ENCODE measurements around the gene CNTNAP5. TPM values are rescaled to one million over a fixed set of nuclear protein-coding genes. Genes with fewer than 3 reads are reported as not detected.

Gene CNTNAP5
- polyA plus RNA-seq, 4 donors = 0.03 to 0.12 TPM; not detected in 2

DNA sequence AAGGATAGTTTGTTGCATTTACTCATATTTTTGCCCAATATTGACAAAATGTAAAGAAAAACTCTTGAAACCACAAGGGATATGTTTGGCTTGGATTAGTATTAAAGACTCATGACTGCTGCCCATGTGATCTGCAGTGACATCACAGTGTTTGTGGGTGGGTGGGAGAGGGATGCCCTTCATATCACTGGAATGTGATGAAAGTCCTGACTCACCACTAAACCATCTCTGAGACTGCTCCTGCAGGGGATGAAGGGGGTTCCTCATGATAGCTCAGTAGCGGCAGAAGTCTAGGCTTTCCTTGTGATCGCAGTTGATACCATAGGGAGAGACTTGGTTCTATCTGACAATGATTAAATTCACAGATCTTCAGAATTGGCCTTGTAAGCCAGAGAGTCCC lies 451.2 kb downstream of the CNTNAP5 start:
- Histone ChIP-seq H3K36me3 (ENCODE audit: control insufficient read depth in 3 of 3, insufficient read depth in 2 of 3, low read depth in 1 of 3, low read length in 3 of 3) (no peaks in the 10 kb centered on the region), H3K4me1 (ENCODE audit: control insufficient read depth in 3 of 3, insufficient read depth in 2 of 3, low read depth in 1 of 3, low read length in 2 of 3) (no peaks in the 10 kb centered on the region), H3K27me3 (ENCODE audit: control insufficient read depth in 3 of 3, insufficient read depth in 3 of 3, low read length in 3 of 3) (no peaks in the 10 kb centered on the region), H3K4me3 (ENCODE audit: low read depth in 1 of 3, low read length in 3 of 3) (no peak overlapping the region), H3K27ac (ENCODE audit: low read depth in 1 of 3, low read length in 2 of 3) (no peak overlapping the region), H3K9me3 (ENCODE audit: control insufficient read depth in 2 of 2, insufficient read depth in 1 of 2, low read depth in 1 of 2, low read length in 1 of 2) (no peaks in the 10 kb centered on the region)
- DNase-seq = no peak
- FAIRE-seq = no peak
- 73 to 92% (median 82%) methylated on average over 2 of the region's 2 CpGs for WGBS, 3 donors

- Histone ChIP-seq H3K27ac (ENCODE audit: low read depth in 1 of 3, low read length in 2 of 3) (no peak overlapping the region), H3K4me3 (ENCODE audit: low read depth in 1 of 3, low read length in 3 of 3) (no peak overlapping the region), H3K36me3 (ENCODE audit: control insufficient read depth in 3 of 3, insufficient read depth in 2 of 3, low read depth in 1 of 3, low read length in 3 of 3) (no peaks in the 10 kb centered on the region), H3K9me3 (ENCODE audit: control insufficient read depth in 2 of 2, insufficient read depth in 1 of 2, low read depth in 1 of 2, low read length in 1 of 2) (no peaks in the 10 kb centered on the region), H3K27me3 (ENCODE audit: control insufficient read depth in 3 of 3, insufficient read depth in 3 of 3, low read length in 3 of 3) (no peaks in the 10 kb centered on the region), H3K4me1 (ENCODE audit: control insufficient read depth in 3 of 3, insufficient read depth in 2 of 3, low read depth in 1 of 3, low read length in 2 of 3) (no peaks in the 10 kb centered on the region)
- no peak for DNase-seq
- no peak for FAIRE-seq
- WGBS, 3 donors = 78 to 88% (median 86%) methylated on average over 6 of the region's 6 CpGs
These were observed 453.7 kb downstream of the CNTNAP5 start for GRCh38 chr2:124478761-124479160.

DNA sequence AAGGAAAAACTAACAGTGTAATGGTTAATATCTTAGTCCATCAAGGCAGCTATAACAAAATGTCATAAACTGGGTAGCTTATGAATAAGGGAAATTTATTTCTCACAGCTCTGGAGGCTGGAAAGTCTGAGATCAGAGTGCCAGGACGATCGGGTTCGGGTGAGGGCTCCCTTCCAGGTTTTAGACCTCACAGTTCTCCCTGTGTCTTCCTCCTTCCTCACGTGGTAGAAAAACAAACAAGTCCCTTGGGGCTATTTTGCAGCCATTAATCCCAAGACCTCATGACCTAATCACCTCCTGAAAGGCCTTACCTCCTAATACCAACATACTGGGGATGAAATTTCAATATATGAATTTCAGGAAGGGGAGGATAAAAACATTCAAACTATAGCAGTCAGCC lies 455.9 kb downstream of the CNTNAP5 start:
- DNase-seq (no peak), FAIRE-seq (no peak)
- no peaks in the 10 kb centered on the region for H3K27me3 ChIP-seq (ENCODE audit: control insufficient read depth in 3 of 3, insufficient read depth in 3 of 3, low read length in 3 of 3)
- no peaks in the 10 kb centered on the region for H3K36me3 ChIP-seq (ENCODE audit: control insufficient read depth in 3 of 3, insufficient read depth in 2 of 3, low read depth in 1 of 3, low read length in 3 of 3)
- 23 to 37% (median 32%) methylated on average over 4 of the region's 4 CpGs for WGBS, 3 donors
- no peak overlapping the region for H3K27ac ChIP-seq (ENCODE audit: low read depth in 1 of 3, low read length in 2 of 3)
- H3K4me1 ChIP-seq (ENCODE audit: control insufficient read depth in 3 of 3, insufficient read depth in 2 of 3, low read depth in 1 of 3, low read length in 2 of 3) = no peaks in the 10 kb centered on the region
- H3K9me3 ChIP-seq (ENCODE audit: control insufficient read depth in 2 of 2, insufficient read depth in 1 of 2, low read depth in 1 of 2, low read length in 1 of 2) = no peaks in the 10 kb centered on the region
- H3K4me3 ChIP-seq (ENCODE audit: low read depth in 1 of 3, low read length in 3 of 3) = no peak overlapping the region

- H3K4me3 ChIP-seq (ENCODE audit: low read depth in 1 of 3, low read length in 3 of 3) = no peak overlapping the region
- no peaks in the 10 kb centered on the region for H3K36me3 ChIP-seq (ENCODE audit: control insufficient read depth in 3 of 3, insufficient read depth in 2 of 3, low read depth in 1 of 3, low read length in 3 of 3)
- no peak for FAIRE-seq
- DNase-seq = no peak
- H3K9me3 ChIP-seq (ENCODE audit: control insufficient read depth in 2 of 2, insufficient read depth in 1 of 2, low read depth in 1 of 2, low read length in 1 of 2) = no peaks in the 10 kb centered on the region
- 40 to 69% (median 51%) methylated on average over 8 of the region's 8 CpGs for WGBS, 3 donors
- no peak overlapping the region for H3K27ac ChIP-seq (ENCODE audit: low read depth in 1 of 3, low read length in 2 of 3)
- H3K27me3 ChIP-seq (ENCODE audit: control insufficient read depth in 3 of 3, insufficient read depth in 3 of 3, low read length in 3 of 3) = no peaks in the 10 kb centered on the region
- no peaks in the 10 kb centered on the region for H3K4me1 ChIP-seq (ENCODE audit: control insufficient read depth in 3 of 3, insufficient read depth in 2 of 3, low read depth in 1 of 3, low read length in 2 of 3)
These were observed 457.0 kb downstream of the CNTNAP5 start for GRCh38 chr2:124482044-124482443.

GRCh38 chr2:124482551-124482950 lies 457.5 kb downstream of the CNTNAP5 start:
- H3K27ac ChIP-seq (ENCODE audit: low read depth in 1 of 3, low read length in 2 of 3) = no peak overlapping the region
- no peak overlapping the region for H3K4me3 ChIP-seq (ENCODE audit: low read depth in 1 of 3, low read length in 3 of 3)
- no peaks in the 10 kb centered on the region for H3K9me3 ChIP-seq (ENCODE audit: control insufficient read depth in 2 of 2, insufficient read depth in 1 of 2, low read depth in 1 of 2, low read length in 1 of 2)
- FAIRE-seq (no peak), DNase-seq (no peak)
- no peaks in the 10 kb centered on the region for H3K27me3 ChIP-seq (ENCODE audit: control insufficient read depth in 3 of 3, insufficient read depth in 3 of 3, low read length in 3 of 3)
- H3K4me1 ChIP-seq (ENCODE audit: control insufficient read depth in 3 of 3, insufficient read depth in 2 of 3, low read depth in 1 of 3, low read length in 2 of 3) = no peaks in the 10 kb centered on the region
- 72 to 89% (median 83%) methylated on average over 6 of the region's 6 CpGs for WGBS, 3 donors
- H3K36me3 ChIP-seq (ENCODE audit: control insufficient read depth in 3 of 3, insufficient read depth in 2 of 3, low read depth in 1 of 3, low read length in 3 of 3) = no peaks in the 10 kb centered on the region

DNA sequence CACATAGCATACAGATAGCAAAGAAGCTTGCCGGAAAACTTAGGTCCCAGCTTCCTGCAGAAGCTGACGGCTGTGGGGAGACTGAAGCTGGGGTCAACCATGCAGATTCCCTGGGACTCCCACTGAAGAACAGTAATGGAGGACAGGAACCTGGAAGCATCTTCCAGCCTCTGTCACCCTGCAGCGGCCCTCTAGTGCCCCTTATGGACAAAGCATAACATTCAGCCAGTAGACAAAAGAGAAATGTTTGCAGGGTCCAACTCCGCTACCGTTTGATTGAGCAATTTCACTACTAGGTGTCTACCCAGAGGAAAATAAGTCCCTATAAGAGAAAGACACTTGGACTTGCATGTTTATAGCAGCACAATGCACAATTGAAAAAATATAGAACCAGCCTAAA lies 460.6 kb downstream of the CNTNAP5 start:
- Histone ChIP-seq H3K36me3 (ENCODE audit: control insufficient read depth in 3 of 3, insufficient read depth in 2 of 3, low read depth in 1 of 3, low read length in 3 of 3) (no peaks in the 10 kb centered on the region), H3K27me3 (ENCODE audit: control insufficient read depth in 3 of 3, insufficient read depth in 3 of 3, low read length in 3 of 3) (no peaks in the 10 kb centered on the region), H3K4me3 (ENCODE audit: low read depth in 1 of 3, low read length in 3 of 3) (no peak overlapping the region), H3K27ac (ENCODE audit: low read depth in 1 of 3, low read length in 2 of 3) (no peak overlapping the region), H3K4me1 (ENCODE audit: control insufficient read depth in 3 of 3, insufficient read depth in 2 of 3, low read depth in 1 of 3, low read length in 2 of 3) (no peaks in the 10 kb centered on the region), H3K9me3 (ENCODE audit: control insufficient read depth in 2 of 2, insufficient read depth in 1 of 2, low read depth in 1 of 2, low read length in 1 of 2) (no peaks in the 10 kb centered on the region)
- FAIRE-seq = no peak
- WGBS, 3 donors = 86 to 93% (median 91%) methylated on average over 5 of the region's 5 CpGs
- no peak for DNase-seq

GRCh38 chr2:124489686-124490085 lies 464.6 kb downstream of the CNTNAP5 start:
- H3K27ac ChIP-seq (ENCODE audit: low read depth in 1 of 3, low read length in 2 of 3) = no peak overlapping the region
- no peaks in the 10 kb centered on the region for H3K36me3 ChIP-seq (ENCODE audit: control insufficient read depth in 3 of 3, insufficient read depth in 2 of 3, low read depth in 1 of 3, low read length in 3 of 3)
- DNase-seq (no peak), FAIRE-seq (no peak)
- H3K9me3 ChIP-seq (ENCODE audit: control insufficient read depth in 2 of 2, insufficient read depth in 1 of 2, low read depth in 1 of 2, low read length in 1 of 2) = no peaks in the 10 kb centered on the region
- no peaks in the 10 kb centered on the region for H3K27me3 ChIP-seq (ENCODE audit: control insufficient read depth in 3 of 3, insufficient read depth in 3 of 3, low read length in 3 of 3)
- H3K4me1 ChIP-seq (ENCODE audit: control insufficient read depth in 3 of 3, insufficient read depth in 2 of 3, low read depth in 1 of 3, low read length in 2 of 3) = no peaks in the 10 kb centered on the region
- H3K4me3 ChIP-seq (ENCODE audit: low read depth in 1 of 3, low read length in 3 of 3) = no peak overlapping the region

DNA sequence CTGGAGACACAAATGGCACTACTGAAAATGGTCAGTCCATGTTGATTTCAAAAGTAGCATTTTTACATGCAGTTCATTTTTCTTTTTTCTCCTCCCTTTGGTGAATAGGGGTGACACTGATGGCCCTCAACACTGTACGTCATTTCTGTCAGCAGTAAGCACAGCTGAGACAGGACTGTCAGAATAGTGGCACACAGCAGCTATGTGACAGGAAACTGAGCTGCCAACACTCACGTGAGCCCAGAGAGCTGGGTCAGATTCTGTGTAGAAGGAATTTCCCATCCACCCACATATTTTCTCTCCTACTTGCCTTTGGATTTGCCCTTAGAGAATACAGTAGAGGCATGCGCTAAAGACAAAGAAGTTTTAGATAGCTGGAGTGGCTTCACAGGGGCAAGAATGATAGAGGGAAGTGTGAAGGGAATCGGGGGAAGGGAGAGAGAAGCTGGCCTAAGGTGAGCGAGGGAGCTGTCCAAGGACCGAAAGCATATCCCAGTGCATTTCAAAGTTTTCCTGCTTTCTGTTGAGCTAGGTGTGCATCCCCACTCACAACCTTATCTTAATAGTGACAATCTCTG lies 476.6 kb downstream of the CNTNAP5 start:
- Histone ChIP-seq H3K27me3 (ENCODE audit: control insufficient read depth in 3 of 3, insufficient read depth in 3 of 3, low read length in 3 of 3) (no peaks in the 10 kb centered on the region), H3K9me3 (ENCODE audit: control insufficient read depth in 2 of 2, insufficient read depth in 1 of 2, low read depth in 1 of 2, low read length in 1 of 2) (no peaks in the 10 kb centered on the region), H3K27ac (ENCODE audit: low read depth in 1 of 3, low read length in 2 of 3) (no peak overlapping the region), H3K4me3 (ENCODE audit: low read depth in 1 of 3, low read length in 3 of 3) (no peak overlapping the region), H3K36me3 (ENCODE audit: control insufficient read depth in 3 of 3, insufficient read depth in 2 of 3, low read depth in 1 of 3, low read length in 3 of 3) (no peaks in the 10 kb centered on the region), H3K4me1 (ENCODE audit: control insufficient read depth in 3 of 3, insufficient read depth in 2 of 3, low read depth in 1 of 3, low read length in 2 of 3) (no peaks in the 10 kb centered on the region)
- WGBS, 3 donors = 72 to 76% (median 75%) methylated on average over 6 of the region's 6 CpGs
- DNase-seq (no peak), FAIRE-seq (no peak)

GRCh38 chr2:124514236-124514635 lies 489.1 kb downstream of the CNTNAP5 start:
- H3K4me1 ChIP-seq (ENCODE audit: control insufficient read depth in 3 of 3, insufficient read depth in 2 of 3, low read depth in 1 of 3, low read length in 2 of 3) = no peaks in the 10 kb centered on the region
- DNase-seq (no peak), FAIRE-seq (no peak)
- H3K27ac ChIP-seq (ENCODE audit: low read depth in 1 of 3, low read length in 2 of 3) = no peak overlapping the region
- H3K9me3 ChIP-seq (ENCODE audit: control insufficient read depth in 2 of 2, insufficient read depth in 1 of 2, low read depth in 1 of 2, low read length in 1 of 2) = no peaks in the 10 kb centered on the region
- 62 to 85% (median 64%) methylated on average over 1 of the region's 1 CpG for WGBS, 3 donors
- H3K36me3 ChIP-seq (ENCODE audit: control insufficient read depth in 3 of 3, insufficient read depth in 2 of 3, low read depth in 1 of 3, low read length in 3 of 3) = no peaks in the 10 kb centered on the region
- H3K4me3 ChIP-seq (ENCODE audit: low read depth in 1 of 3, low read length in 3 of 3) = no peak overlapping the region
- no peaks in the 10 kb centered on the region for H3K27me3 ChIP-seq (ENCODE audit: control insufficient read depth in 3 of 3, insufficient read depth in 3 of 3, low read length in 3 of 3)
